Brain pericyte (primary cell): ENCODE measurements around the gene FAM89B.
"Not testable (repeated sequence)": the region's sequence is repeated elsewhere in the genome, so short reads cannot be mapped to it uniquely, and the experiment has no call there.

Experiments used
- DNase-seq: peaks from one replicate; pipeline ENCODE4 v3.0.0-alpha.2; 2012; ENCODE audit warnings: low read depth, low spot score

Gene FAM89B

DNA sequence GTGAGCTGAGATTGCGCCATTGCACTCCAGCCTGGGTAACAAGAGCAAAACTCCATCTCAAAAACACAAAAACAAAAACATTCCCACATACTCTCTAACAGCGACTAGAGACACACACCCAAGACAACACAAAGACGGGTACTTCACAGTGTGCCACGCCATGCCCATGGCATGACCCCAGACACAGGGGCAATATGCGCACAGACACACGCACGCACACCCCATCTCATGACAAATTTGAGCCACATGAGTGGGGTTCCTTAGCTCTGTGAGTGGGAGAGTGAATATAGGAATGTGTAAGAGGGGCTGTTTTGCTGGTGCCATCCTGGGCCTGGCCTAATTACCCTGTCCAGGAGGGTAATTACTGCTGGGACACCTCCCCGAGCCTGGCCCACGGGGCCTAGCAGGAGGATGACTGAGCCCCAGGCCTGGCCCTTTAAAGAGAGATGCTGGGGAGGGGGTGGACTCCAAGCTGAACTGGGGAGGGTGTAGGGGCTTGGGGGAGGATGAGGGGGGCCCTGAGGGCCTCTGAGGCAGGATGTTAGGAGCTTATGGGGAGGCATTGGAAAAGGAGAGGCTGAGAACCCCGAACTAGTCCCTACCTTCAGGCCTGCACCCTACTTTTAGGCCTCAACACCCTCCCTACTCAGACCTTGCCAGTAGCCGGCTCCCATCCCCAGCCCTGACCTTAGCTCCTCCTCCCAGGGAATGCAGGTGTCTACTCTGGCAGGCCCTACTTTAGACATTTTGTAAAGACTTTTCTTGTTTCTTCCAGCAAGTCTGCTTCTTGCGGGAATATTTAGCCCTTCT lies 15.7 kb upstream of the FAM89B start:
- no peak for DNase-seq

DNA sequence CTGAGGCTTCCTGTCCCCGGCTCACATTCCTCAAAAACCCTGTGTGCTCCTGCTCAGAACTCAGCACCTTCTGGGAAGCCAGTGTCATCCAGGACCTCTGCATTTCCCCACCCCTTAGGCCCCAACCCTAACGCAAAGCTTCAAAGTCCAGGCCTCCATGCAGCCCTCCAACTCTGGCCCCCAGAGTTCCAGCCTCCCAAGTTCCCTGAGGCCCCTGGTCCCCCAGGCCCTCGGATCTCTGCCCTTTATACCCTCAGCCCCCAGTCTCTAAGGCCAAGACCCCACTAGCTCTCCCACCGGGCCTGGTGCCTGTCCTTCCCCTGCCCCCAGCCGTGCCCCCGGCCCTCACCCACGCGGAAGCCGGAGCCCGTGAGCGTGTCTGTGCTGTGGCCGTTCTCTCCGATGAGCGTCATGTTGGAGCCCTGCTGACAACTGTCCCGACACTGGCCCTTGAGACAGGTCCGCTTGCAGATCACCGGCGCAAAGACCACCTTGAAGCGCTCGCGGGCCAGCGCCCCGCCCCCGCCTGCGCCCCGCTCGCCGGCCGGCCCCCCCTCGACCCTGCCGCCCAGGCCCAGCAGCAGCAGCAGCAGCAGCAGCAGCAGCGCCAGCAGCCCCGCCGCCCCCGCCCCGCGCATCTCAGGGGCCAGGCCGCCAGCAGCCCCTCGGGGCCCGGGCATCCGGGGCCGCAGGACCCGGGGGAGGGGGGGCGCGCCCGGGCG lies 14.9 kb upstream of the FAM89B start:
- no peak for DNase-seq

DNA sequence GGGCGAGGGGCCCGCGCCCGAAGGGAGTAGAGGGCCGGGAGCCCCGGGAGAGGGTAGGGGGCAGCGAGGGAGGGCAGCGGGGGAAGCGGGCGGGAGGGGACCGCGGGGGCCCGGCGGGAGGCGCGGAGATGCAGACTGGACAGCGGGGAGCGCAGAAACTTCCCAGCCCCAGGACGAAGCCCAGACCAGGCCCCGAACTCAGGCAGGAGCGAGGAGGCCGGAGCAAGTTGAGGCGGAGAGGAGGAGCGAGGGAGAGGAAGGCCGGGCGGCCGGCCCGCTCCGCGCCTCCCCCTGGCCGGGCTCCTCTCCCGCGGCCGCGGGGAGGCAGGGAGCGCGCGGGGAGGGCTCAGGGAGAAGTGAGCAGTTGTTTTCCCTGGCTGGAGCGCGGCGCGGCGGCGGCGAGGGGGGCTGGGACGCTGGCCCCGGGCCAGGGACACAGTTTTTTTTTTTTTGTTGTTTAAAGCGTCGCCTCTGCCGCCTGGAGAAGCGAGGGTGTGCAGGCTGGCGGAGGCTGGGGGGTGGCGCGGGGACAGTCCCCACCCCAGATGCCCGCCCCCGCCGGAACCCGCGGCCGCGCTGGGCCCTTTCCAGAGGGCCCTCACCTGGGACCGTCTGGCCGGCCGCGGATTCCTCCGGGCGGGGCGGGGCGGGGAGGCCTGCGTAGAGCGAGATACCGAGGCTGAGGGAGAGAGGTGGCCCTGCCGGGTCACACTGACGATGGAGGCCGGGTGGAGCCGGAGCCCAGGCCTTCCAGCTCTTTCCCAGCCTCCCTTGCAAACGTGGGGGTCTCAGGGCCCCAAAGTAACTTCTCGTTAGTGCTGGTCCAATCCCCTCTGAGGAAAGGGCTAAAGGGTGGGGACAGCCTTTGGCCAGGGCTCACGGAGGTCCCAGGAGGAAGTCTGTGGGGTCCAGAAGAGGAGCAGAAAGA lies 14.1 kb upstream of the FAM89B start, which contains the start of gene LTBP3:
Gene LTBP3 (minus strand): TSS at position 358 of the 928 bp plus-strand sequence. CDS start 400 bp downstream, outside the sequence.
- no peak for DNase-seq

DNA sequence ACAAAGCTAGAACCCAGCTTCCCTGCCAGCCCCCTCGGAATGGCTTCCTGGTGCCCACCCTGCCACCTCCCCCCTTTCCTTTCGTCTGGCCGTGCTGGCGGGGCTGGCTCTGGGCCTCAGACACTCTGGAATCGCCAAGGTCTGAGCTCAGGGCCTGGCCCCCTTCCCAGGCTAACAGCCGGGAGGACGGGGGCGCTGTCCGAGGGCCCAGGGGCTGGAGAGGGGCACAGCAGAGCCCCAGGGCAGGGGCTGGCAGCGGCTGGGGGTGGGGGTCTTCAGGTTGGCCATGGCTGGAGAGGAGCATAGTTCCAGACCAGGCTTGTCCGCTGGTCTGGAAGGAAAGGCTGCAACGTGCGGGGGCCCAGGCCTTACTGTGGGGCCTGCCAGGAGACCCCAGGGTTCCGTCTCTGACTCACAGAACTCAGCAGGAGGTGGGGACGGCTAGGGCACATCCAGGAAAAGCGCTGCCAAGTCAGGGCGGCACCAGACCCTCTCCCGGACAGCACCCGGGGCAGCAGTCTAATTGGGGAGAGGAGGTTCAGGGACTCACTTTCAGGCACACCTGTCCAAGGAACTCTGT lies 13.3 kb upstream of the FAM89B start:
- DNase-seq, result no peak

DNA sequence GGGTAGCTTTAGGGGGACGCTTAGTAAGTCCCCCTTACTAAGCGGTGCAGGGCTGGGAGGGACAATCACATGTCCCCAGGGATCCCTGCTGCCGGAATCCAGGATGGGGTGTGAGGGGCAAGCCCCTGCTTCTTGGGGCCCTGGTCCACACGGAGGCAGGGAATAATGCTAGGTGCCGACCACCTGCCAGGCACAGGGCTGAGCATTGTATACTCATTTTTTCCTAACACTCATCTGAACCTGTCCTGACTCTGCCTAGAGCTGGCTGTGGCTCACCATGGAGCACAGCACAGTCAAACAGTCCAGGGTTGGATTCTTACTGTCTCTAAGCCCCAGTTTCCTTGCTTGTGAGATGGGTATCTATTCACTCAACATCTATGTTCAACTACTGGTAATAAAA lies 12.8 kb upstream of the FAM89B start:
- no peak for DNase-seq

DNA sequence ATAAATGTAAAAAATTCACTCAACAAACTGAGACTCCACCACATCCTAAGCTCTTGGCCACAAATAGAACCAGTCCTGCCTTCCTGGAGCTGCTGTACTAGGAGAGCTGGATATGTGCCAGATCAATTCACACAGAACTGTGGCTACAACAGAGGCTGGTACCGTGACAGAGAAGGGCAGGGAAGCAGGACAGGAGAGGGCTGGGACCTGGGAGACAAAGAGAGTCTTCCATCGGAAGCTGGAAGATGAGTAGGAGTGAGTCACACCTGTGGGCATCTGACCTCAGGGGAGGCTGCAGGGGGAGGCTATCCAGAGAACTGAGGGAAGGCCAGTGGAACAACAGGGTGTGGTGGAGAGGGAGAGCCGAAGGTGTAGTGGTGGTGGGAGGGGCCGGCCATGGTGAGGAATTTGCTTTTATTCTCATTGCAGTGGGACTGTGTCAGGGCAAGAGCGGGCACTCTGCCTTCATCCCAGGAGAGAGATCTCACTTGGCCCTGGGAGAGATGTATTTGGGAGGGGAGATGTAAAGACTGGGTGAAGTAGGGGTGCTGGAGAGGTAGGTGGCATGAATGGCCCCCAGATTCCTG lies 12.3 kb upstream of the FAM89B start:
- DNase-seq, result no peak

DNA sequence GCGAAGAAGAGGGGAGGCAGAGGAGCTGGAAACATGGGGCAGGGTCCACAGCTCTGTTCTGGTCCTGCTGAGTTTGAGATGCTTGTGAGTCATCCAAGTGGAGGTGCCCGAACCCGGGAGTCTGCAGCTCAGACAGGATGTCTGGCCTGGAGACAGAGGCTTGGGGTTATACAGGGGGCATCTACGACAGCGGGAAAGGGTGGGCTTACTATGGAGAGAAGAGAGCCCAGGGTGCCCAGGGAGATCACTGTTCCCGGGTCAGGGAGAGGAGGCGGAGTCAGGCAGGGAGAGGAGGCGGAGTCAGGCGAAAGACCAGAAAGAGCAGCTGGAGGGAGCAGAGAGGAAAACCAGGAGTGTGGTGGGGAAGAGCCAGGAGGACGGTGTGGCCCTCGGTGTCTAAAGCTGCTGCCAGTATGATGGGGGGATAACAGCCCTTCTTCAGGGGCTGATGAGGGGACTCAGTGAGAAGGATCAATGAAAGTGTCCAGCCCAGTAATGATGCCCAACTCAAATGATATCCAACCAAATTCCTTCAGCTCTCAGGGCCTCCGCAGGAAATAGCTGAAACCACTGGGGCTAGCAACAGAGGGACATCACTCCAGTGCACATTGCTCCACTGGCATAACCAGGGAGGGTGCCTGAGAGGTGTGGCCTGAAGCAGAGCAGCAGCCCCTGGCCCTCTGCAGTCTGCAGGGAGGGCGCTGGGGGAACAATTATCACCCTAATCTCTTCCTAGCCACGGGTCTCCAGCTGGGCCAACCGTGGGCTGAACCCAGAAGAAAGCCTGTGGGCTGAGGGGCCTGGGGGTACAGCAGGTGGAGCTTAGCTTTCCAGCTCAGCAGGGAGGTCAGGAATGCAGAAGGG lies 11.6 kb upstream of the FAM89B start:
- peak; percentile 72 for DNase-seq

DNA sequence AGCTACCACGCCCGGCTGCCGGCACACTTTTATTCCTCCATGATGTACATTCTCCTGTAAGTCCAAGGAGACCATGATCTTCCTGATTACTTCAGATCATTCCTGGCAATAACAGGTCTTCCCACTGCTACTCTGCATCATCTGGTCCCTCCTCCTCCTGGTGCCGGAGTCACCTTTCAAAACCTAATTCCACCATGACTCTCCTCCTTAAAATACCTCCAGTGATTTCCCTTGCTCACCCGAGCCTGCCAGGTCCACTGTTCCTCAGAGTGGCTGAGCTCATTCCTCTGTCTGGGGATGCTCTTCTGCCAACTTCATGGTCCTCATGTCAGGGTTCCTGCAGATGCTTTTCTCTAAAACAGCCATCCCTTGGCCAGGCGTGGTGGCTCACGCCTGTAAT lies 10.3 kb upstream of the FAM89B start:
- DNase-seq, result no peak

DNA sequence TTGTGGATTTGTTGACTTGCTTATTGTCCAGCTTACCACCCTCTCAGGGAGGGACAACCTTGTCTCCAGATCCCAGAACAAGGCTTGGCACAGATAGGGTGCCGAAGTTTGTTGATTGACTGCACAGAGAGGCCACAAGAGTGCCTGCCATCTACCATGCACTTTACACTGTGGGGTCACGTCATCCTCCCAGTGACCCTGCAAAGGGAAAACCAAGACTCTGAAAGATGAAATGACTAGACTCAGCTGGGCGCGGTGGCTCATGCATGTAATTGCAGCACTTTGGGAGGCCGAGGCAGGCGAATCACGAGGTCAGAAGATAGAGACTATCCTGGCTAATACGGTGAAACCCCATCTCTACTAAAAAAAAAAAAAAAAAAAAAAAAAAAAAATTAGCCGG lies 9.6 kb upstream of the FAM89B start:
- no peak for DNase-seq

DNA sequence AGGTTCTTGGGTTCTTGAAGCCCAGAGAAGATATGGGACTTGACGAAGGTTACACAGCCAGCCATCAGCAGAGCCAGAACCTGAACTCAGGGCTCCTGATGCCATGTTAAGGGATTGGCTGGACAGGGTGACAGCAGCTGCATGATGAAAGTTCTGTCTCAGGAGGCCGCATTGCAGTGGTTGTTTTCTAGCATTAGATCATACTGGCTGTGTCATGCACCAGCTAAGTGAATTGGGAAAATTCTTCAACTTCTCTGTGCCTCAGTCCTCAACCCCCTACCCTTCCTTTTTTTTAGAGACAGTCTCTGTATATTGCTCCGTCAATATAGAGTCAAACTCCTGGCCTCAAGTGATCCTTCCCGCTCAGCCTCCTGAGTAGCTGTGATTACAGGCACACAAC lies 8.7 kb upstream of the FAM89B start:
- DNase-seq, result no peak

DNA sequence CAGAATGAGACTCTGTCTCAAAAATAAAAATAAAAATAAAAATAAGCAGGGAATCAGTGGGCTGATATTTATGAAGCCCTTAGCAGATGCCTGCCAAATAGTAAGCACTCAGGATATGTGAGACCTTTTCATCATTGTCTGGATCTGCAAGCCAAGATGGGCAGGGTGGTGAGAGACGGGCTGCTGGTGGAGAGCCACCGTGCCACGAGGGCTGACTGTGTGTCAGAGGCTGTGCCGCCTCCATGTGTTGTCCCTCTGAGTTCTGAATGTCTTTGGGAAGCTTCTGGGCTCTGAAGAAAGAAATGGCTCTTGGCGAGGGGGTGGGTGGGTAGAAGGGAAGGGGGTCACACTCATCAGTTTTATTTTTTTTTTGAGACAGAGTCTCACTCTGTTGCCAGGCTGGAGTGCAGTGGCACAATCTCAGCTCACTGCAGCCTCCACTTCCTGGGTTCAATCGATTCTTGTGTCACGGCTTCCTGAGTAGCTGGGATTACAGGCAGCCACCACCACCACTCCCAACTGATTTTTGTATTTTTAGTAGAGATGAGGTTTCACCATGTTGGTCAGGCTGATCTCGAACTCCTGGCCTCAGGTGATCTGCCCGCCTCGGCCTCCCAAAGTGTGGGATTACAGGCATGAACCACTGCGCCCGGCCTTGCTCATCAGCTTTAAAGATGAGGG lies 7.3 kb upstream of the FAM89B start:
- DNase-seq, result not testable (repeated sequence)

DNA sequence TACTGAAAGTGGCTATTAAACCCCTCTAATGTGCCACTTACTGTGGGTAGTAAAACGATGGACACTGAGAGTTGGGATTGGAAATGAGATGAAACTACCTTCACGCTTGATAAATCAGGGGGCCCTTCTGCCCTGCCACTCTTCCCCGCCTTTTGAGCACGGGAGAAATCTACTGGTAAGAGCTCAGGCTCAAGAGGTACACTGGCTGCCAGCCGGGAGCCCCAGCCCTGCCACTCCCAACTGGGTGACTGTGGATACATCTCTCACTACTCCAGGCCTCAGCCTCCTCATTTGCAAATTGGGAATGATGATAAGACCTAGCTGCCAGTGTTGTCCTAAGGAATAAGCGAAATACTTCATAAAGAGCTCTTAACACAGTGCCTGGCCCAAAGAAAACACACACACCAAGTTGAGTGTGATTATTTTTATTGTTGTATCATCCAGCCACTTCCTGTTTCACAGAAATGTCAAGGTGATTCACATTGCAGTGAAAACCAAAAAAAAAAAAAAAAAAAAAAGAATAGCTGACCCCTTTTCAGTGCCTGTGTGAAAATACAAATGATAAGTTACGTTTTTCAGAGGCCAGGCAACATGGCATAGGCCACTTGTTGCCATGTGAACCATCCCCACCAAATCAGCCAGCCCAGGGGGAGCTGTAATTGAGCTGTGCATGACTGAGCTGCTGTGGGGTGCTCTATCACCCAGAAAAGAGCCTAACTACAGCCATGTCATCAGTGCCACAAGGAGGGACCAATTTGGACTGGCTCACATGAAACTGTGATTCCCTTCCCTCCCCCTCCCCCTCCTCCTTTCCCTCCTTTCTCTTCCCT lies 6.5 kb upstream of the FAM89B start:
- DNase-seq, result no peak

DNA sequence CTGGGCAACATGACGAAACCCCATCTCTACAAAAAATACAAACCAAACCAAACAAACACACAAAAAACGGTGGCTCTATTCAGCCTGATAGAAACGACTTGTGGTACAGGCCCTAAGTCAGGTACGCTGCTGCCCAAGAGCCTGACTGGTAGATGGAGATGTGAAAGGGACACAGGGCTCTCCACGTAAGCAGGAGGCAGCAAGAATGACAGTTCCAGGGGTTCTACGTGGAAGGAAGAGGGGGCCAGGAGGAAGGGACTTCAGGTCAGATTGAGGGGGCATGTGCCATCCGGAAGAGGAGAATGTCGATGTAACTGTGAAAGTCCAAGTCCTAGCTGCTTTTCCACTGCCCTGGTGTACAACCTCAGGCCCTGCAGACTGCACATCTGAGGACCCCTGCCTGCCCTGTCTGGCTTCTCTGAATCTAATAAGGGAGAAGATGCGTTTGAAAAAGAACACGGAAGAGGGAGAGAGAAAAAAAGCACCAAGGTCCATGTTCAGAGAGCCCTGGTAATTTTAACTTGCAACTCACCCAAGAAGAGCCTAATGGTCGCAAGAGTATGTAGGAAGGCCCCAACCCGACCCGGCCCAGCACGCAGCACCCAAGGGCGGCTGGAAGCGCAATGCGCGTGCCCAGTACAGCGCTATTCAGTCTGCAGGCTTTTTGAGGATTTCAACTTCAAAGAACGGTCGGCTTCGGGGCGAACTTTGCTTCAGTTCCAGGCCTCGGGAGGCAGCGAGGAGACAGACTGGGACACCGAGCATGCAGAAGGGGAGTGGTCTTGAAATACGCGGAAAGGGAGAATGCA lies 3.0 kb upstream of the FAM89B start:
- no peak for DNase-seq

DNA sequence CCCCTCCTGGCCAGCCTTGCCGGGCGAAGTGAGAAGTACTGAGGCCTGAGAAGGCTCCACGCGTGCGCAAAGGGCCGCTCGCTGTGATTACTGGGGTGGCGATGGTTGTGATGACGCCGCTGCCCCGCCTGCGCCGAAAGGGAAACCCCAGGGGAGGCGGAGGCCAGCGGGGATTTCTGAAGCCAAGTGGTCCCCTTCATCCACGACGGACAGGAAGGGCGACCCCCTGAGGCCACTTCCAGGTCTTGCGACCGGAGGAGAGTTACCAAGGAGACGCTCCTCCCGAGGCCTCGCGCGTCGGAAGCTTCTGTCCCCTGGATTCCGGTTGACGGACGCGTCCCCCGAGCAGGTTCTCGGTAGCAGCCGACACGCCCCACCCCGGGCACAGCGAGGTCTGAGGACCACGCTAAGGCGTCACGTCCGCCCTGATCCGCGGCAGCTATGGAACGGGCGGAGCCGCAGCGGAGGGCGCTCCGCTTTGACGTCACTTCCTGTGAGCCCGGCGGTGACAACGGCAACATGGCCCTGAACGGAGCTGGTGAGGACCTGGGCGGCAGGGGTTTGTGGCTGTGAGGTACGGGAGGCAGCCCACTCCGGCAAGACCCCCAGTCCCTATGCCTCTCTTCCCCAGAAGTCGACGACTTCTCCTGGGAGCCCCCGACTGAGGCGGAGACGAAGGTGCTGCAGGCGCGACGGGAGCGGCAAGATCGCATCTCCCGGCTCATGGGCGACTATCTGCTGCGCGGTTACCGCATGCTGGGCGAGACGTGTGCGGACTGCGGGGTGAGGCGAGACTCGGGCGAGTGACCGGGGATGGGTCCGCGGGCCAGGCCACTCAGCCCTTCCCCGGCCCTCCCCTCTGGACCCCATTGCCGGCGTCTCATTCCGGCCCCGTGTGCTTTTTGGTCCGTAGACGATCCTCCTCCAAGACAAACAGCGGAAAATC lies 2.1 kb upstream of the FAM89B start, which contains the start of gene ZNRD2:
Gene ZNRD2 (plus strand): TSS at position 505 of the 946 bp plus-strand sequence. CDS start 15 bp downstream, at position 520.
- peak; percentile 89 for DNase-seq

DNA sequence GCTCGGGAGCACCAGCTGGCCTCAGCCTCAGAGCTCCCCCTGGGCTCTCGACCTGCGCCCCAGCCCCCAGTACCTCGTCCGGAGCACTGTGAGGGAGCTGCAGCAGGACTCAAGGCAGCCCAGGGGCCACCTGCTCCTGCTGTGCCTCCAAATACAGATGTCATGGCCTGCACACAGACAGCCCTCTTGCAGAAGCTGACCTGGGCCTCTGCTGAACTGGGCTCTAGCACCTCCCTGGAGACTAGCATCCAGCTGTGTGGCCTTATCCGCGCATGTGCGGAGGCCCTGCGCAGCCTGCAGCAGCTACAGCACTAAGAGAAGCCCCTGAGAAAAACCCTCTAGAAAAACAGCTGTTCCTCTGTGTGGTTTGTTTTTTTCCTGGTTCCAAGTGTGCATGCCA lies 918 bp upstream of the FAM89B start:
- DNase-seq, result no peak

DNA sequence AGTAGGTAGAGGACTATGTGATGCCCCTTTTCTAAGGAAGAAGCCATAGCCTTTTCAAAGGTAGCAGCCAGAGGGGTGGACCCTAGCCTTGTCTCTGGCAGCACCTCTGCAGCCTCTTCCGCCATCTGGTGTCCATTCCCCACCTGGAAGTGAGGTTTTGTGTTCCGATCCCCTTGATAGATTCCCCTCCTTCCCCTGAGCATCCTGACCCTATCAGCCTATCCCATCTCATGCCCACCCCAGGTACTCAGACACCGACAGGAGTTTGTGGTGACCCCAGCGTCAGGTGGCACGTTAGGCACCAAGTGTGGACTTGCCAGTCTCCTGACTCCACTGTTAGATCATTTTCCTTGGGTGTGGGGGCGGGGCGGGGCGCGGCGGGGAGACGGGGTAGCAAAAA lies 398 bp upstream of the FAM89B start:
- DNase-seq, result no peak
